ENCODE data around the gene NKAIN1. TPM values are rescaled to one million over a fixed set of nuclear protein-coding genes. Genes with fewer than 3 reads are reported as not detected.

Gene NKAIN1
- total and polyA plus RNA-seq, 2 of the 13 experiments (the other 11 are each of a cell fraction or from before 2014, with no cell fraction given) = 0.29 to 0.40 TPM

DNA sequence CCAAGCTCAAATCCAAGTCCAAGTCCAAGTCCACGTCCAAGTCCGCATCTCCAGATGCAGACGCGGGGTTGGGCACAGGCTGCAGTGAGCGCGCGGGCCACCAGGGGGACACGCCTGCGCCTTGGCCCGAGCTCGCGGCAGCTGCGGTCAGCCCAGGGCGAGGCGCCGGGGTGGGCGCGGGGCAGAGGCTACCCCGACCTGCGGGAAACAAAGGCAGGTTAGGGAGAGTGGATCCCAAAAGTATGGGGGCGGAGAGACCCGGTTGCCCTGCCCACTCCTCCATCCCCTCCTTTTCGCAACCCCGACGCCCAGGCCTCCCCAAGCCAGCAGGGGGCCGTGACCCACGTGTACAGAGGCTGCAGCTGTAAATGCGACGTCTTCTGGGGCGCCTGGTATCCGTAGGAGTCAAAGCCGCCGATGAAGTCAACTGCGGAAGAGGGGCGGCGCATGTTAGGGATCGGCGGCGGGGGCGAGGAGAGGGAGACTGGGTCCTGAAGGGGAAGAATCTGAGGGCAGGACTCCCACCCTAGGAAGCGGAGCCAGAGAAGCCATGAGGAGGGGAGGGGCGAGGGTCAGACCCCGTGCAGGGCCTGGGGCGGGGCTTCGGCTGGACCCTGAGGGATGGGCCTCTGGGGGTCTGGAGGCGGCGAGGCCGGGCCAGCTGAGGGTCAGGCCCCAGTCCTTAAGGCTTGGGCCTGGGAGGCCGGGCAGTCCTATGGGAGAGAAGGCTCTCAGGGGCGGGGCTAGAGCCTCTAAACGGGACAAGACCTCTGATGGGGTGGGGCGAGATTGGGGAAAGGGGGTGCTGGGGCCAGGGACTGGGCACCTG is 58.0 kb downstream of the NKAIN1 start (continued):
- TF ChIP-seq, protein P1, sequence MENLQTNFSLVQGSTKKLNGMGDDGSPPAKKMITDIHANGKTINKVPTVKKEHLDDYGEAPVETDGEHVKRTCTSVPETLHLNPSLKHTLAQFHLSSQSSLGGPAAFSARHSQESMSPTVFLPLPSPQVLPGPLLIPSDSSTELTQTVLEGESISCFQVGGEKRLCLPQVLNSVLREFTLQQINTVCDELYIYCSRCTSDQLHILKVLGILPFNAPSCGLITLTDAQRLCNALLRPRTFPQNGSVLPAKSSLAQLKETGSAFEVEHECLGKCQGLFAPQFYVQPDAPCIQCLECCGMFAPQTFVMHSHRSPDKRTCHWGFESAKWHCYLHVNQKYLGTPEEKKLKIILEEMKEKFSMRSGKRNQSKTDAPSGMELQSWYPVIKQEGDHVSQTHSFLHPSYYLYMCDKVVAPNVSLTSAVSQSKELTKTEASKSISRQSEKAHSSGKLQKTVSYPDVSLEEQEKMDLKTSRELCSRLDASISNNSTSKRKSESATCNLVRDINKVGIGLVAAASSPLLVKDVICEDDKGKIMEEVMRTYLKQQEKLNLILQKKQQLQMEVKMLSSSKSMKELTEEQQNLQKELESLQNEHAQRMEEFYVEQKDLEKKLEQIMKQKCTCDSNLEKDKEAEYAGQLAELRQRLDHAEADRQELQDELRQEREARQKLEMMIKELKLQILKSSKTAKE (CRISPR knock-in tag; IDR thresholded peaks at IDR 0.05; ENCODE audit: borderline replicate concordance) = peak; percentile 69
- TF ChIP-seq NR2F6 (IDR thresholded peaks at IDR 0.05) = no peak
- TF ChIP-seq NR2F6 (CRISPR knock-in tag; IDR thresholded peaks at IDR 0.05) = no peak
- peak; percentile 16; the same call in 1 of the 2 replicates for TF ChIP-seq ZNF776 (CRISPR knock-in tag; IDR thresholded peaks at IDR 0.05)
- TF ChIP-seq, protein P2, sequence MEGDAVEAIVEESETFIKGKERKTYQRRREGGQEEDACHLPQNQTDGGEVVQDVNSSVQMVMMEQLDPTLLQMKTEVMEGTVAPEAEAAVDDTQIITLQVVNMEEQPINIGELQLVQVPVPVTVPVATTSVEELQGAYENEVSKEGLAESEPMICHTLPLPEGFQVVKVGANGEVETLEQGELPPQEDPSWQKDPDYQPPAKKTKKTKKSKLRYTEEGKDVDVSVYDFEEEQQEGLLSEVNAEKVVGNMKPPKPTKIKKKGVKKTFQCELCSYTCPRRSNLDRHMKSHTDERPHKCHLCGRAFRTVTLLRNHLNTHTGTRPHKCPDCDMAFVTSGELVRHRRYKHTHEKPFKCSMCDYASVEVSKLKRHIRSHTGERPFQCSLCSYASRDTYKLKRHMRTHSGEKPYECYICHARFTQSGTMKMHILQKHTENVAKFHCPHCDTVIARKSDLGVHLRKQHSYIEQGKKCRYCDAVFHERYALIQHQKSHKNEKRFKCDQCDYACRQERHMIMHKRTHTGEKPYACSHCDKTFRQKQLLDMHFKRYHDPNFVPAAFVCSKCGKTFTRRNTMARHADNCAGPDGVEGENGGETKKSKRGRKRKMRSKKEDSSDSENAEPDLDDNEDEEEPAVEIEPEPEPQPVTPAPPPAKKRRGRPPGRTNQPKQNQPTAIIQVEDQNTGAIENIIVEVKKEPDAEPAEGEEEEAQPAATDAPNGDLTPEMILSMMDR (CRISPR knock-in tag; IDR thresholded peaks at IDR 0.05) = peak; percentile 77
- TF ChIP-seq, protein P3, sequence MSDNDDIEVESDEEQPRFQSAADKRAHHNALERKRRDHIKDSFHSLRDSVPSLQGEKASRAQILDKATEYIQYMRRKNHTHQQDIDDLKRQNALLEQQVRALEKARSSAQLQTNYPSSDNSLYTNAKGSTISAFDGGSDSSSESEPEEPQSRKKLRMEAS (IDR thresholded peaks at IDR 0.05) = peak; percentile 88
- peak; percentile 29; the same call in 1 of the 2 replicates for TF ChIP-seq ARID4A (CRISPR knock-in tag; IDR thresholded peaks at IDR 0.05; ENCODE audit: borderline replicate concordance)
- peak; percentile 27; the same call in 1 of the 2 replicates for TF ChIP-seq ZMYM4 (CRISPR knock-in tag; IDR thresholded peaks at IDR 0.05)
- peak; percentile 17; the same call in 1 of the 2 replicates for TF ChIP-seq ZFP91 (CRISPR knock-in tag; IDR thresholded peaks at IDR 0.05; ENCODE audit: borderline replicate concordance)
- TF ChIP-seq ZNF772 (CRISPR knock-in tag; IDR thresholded peaks at IDR 0.05) = no peak; the same call in 1 of the 2 replicates
- TF ChIP-seq HHEX (CRISPR knock-in tag; IDR thresholded peaks at IDR 0.05) = no peak
- no peak for TF ChIP-seq ZNF616 (CRISPR knock-in tag; IDR thresholded peaks at IDR 0.05; ENCODE audit: low read depth)
- TF ChIP-seq FOSL1 (CRISPR knock-in tag; IDR thresholded peaks at IDR 0.05; ENCODE audit: borderline replicate concordance) = no peak

Measured in HepG2 (cell line).